Endometrial microvascular endothelial cells (primary cell): ENCODE results near the gene MTHFD1L. TPM values are rescaled to one million over a fixed set of nuclear protein-coding genes. Genes with fewer than 3 reads are reported as not detected.
"Not testable (repeated sequence)": the region's sequence is repeated elsewhere in the genome, so short reads cannot be mapped to it uniquely, and the experiment has no call there.

Source experiments
- in situ Hi-C: cut with HindIII; loops from 2 replicates; pipeline ENCODE4 v1.10.0; 2017; ENCODE audit warnings: low sequenced_read_pairs, low pct_unique_long_range_greater_than_20kb; ENCODE audit errors: inconsistent ontology term
- total RNA-seq: library from RNA; depleted of rRNA; stranded (reverse); fragments of >200 nt; gene quantifications from one replicate; pipeline ENCODE4 v1.2.3, GENCODE V29; 2015; ENCODE audit errors: inconsistent ontology term

Gene MTHFD1L
- total RNA-seq, 1 donor from 2014 or later, result 48.4 TPM

- in situ Hi-C loops, result loop anchor here (25.0 kb wide), 2 partner anchors 132 to 293 kb away; no protein-coding TSS in a partner anchor
Measured at GRCh38 chr6:151018911-151019782, 153.6 kb downstream of the MTHFD1L start.

DNA sequence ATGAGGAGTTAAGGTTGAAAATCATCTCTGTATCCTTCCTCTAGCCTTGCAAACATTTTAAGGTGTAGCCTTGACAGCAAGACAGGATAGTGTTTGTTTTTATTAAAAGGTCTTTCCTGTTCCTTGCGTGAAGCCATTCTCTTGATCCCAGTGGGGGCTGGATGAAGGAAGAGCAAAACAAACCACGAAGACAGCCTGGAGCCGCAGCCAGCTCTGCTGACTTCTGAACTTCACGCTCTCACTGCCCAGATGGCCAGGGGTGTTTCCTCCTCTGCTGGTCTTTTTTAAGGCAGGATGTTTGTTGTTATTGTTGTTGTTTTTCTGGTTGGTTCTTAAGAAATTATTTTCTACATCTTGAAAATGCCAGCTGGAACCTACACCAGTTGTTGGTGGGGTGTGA, 156.4 kb downstream of the MTHFD1L start:
- in situ Hi-C loops, result loop anchor here (25.0 kb wide), 2 partner anchors 135 to 290 kb away; no protein-coding TSS in a partner anchor

DNA sequence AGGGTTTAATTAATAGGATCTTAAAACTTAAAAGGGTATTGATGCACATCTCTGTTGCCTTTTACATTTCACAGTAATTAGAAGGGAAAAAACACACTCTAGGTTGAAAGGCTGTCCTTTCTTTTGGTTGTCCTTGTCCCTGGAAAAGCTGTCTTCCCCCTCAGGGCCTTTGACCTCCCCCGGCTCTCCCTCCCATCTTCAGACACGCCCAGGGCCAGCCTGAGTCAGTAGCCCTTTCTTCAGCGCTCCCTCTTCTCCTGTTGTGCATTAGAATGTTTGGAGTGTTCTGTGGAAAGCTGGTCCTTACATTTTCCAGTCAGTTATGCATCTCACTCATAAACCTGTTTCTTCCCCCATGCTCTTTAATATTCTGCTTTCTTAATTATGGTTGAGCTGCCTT, 157.0 kb downstream of the MTHFD1L start:
- in situ Hi-C loops, result loop anchor here (25.0 kb wide), 2 partner anchors 135 to 290 kb away; no protein-coding TSS in a partner anchor

DNA sequence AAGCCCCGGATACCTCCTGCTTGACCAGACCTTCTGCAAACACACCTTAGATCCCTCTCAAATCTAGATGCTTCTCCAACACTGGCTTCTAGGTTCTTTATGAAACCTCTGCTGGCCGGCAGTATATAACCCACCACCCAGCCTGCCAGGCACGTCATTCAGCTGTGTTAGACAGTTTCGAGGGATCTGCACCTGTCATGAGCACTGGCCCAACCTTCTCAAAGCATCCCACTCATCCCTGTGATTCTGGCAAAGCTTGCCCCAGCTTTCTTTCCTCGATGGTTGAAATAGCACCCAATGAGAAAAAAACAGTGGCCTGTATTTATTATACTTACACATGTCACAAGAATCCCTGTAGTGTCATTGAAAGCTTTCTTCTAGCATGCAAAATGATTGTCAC, 157.8 kb downstream of the MTHFD1L start:
- in situ Hi-C loops, result loop anchor here (25.0 kb wide), 2 partner anchors 136 to 289 kb away; no protein-coding TSS in a partner anchor

DNA sequence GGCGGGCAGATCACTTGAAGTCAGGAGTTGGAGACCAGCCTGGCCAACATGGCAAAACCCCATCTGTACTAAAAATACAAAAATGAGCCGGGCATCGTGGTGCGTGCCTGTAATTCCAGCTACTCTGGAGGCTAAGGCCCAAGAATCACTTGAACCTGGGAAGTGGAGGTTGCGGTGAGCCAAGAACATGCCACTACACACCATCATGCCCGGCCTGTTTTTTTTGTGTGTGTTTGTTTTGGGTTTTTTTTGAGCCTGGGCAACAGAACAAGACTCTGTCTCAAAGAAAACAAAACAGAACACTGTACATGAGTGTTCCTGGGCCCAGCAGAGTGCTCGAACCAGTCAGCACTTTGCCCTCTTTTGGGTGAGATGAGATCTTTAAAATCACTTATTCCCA, 159.1 kb downstream of the MTHFD1L start:
- in situ Hi-C loops, result loop anchor here (25.0 kb wide), 2 partner anchors 137 to 288 kb away; no protein-coding TSS in a partner anchor

DNA sequence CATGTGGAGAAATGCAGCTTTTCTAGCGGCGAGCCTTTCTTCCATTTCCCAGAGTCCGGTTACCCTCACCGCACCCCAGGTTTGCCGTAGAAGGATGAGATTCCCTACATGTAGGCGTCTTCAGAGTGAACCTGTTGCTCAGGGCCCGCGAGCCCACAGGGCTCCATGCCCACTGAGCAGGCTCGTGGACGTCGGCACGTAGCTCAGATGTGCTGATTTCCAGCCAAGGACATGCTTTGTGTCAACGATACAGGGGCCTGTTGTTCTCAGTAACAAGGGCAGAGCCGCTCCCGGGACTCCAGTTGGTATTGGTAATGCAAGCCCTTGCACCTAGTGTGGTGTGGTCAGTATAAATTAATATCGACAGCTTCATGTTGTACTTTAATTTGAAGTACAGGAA, 159.6 kb downstream of the MTHFD1L start:
- in situ Hi-C loops, result no loop called here

GRCh38 chr6:151026041-151026663, 160.7 kb downstream of the MTHFD1L start:
- in situ Hi-C loops, result no loop called here

DNA sequence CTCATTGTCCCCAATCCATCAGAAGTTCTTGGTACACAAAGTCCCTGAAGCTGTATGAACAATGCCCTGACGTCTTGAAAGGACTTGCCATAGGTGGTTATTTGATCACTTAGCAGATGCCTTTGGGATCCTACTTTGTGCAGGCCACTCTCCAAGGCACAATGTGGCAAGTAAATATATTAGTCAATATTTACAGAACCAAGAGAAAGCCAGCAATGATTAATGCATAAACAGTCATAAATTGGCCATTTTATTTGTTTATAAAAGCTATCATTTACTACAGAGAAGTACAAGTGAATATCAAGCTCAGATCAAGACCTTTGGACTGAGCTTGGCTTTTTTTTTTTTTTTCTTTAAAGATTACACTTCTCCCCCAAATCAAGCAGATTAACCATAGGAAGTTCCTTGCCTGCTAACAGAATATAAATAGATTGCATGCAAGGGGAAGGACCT, 161.8 kb downstream of the MTHFD1L start:
- in situ Hi-C loops, result no loop called here

- in situ Hi-C loops, result no loop called here
Measured at GRCh38 chr6:151027936-151028838, 162.7 kb downstream of the MTHFD1L start.

- in situ Hi-C loops, result no loop called here
Measured at GRCh38 chr6:151029970-151030369, 164.5 kb downstream of the MTHFD1L start.

- in situ Hi-C loops, result no loop called here
Measured at GRCh38 chr6:151032034-151032433, 166.5 kb downstream of the MTHFD1L start.

DNA sequence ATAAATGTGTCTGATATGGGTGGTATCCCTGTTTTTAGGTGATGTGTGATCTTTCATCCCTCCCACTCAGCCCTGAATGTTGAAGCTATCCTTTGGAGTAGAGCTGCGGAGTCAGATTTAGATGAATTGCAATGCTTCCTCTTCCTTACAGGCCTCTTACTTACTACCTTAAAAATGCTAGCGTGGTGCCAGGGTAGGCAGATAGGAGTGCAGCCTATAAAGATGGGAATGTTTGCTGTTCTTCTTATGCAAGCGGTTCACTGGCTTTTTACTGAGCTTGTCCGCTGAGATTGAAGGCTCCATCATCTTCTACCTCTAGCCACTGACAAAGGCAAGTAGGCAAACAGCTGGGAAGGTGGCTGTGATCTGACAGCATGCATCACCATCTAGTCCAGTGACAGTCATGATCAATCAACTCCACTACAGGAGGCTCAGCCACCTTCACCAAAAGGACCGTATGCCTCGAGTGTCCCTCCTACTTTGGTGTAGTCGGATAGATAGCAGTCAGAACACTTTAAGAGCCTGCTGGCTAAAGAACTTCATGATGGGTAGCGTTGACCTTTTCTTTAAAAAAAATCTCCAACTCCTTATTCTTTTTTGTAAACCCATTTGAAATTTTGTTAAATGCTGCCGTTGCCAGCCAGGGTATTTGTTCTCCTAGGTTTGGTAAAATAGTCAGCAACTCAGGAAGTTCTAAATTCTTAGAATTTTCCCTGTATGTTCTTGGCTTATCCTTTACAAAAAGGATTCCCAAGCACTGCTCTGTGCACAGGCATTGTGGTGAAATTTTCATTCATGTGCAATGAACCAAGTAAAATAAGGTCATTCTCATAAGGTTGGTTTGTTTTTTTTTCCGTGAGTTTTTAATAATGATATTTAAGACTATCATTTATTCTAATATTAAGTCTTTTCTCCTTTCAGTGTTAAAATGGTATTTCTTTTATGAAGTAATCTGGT, 169.6 kb downstream of the MTHFD1L start:
- in situ Hi-C loops, result no loop called here

GRCh38 chr6:151036211-151036721, 170.8 kb downstream of the MTHFD1L start:
- in situ Hi-C loops, result not testable (repeated sequence)

DNA sequence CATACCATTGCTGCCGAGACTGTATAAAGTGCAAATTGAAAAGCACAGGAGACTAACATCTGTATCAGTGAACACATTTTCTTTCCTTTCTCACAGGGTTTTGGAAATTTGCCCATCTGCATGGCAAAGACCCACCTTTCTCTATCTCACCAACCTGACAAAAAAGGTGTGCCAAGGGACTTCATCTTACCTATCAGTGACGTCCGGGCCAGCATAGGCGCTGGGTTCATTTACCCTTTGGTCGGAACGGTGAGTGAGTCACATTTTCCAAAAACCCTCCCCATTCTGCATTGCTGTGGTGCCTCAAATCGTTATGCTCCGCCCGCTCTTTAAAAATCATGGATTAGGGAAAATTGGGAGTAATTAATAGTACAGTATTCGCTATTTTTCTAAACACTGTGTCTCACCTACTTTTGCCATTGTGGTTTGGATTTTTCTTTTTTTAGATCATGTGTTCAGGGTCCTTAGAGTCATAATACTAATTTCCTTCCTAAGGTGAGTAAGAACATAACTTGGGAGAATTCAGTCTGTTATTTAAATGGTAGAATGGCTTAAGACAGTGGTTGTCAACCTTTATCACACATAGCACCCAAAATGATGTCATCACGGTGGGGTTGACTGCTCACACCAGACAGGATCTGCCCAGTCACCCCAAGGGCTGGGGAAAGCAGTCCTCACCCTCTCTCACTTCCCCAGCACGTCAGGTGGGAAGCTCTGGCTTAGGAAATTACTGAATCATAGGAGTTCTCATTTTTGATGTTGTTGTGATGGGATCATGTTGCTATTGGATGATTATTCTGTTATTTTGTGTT, 171.6 kb downstream of the MTHFD1L start:
- in situ Hi-C loops, result no loop called here

DNA sequence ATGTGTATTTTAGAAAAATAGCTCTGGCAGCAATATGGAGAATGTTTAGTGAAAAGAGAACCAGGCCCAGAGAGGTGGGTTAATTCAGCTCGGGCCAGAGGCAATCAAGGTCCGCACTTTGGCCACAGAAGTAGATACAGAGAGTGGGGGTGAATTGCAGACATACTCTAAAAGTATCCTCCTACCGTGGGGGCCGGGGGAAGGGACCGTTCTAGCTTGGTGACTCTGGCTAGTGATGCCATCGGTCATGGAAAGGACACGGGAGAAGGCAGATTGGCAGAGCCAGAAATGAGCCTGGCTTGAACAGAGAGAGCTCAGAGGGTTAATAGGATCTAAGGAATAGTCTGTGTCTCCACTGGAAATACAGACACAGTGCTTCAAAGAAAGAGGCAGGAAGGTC, 173.1 kb downstream of the MTHFD1L start:
- in situ Hi-C loops, result no loop called here

GRCh38 chr6:151040888-151041521, 175.5 kb downstream of the MTHFD1L start:
- in situ Hi-C loops, result not testable (repeated sequence)
